Peyer's patch (tissue), 4 donors: ENCODE data around the gene WBP4. TPM values are rescaled to one million over a fixed set of nuclear protein-coding genes. Genes with fewer than 3 reads are reported as not detected.

Experiments used
- DNase-seq, 3 donors: peaks; one replicate each; pipeline ENCODE4 v3.0.0-alpha.2; 2017 to 2019
- H3K27ac ChIP-seq, 4 donors: fragments of 200-600 bp; sonication (generic); one replicate each; pipeline ENCODE4 v1.5.1; 2016 to 2019
- H3K27me3 ChIP-seq, 2 donors: fragments of 200-600 bp; sonication (generic); one replicate each; pipeline ENCODE4 v1.5.1; 2019
- H3K36me3 ChIP-seq, 3 donors: fragments of 200-600 bp; sonication (generic); one replicate each; pipeline ENCODE4 v1.5.1; 2016 to 2019
- H3K4me1 ChIP-seq, 4 donors: fragments of 200-600 bp; sonication (generic); one replicate each; pipeline ENCODE4 v1.5.1; 2016 to 2019
- H3K4me3 ChIP-seq, 4 donors: fragments of 200-600 bp; sonication (generic); 1 replicate in 3 of 4; 2 replicates in 1 of 4; pipeline ENCODE4 v1.5.1; 2016 to 2019; ENCODE audit warnings: mild to moderate bottlenecking in 1 of 4
- H3K9me3 ChIP-seq, 4 donors: fragments of 200-600 bp; sonication (generic); one replicate each; pipeline ENCODE4 v1.5.1; 2016 to 2019; ENCODE audit warnings: mild to moderate bottlenecking in 1 of 4
- POLR2A ChIP-seq, 2 donors: fragments of 450-650 bp; IDR thresholded peaks; one replicate each; pipeline ENCODE4 v1.5.1; 2017; ENCODE audit warnings: antibody characterized with exemption in 2 of 2, mild to moderate bottlenecking in 2 of 2, moderate library complexity in 2 of 2
- total RNA-seq, 4 donors: library from RNA; depleted of rRNA; stranded (reverse); fragments of >200 nt; gene quantifications; one replicate each; pipeline ENCODE4 v1.1.0, GENCODE V29; 2016
- TF ChIP-seq, protein P1 (sequence below), 6 experiments: fragments of 450-650 bp in 4 of 6; fragments of 200-600 bp in 2 of 6; sonication (generic) in 1 of 6; IDR thresholded peaks; one replicate each; pipeline ENCODE4 v1.5.1; 2017 to 2019; ENCODE audit warnings: antibody characterized with exemption in 6 of 6, mild to moderate bottlenecking in 3 of 6, moderate library complexity in 1 of 6

Gene WBP4
- total RNA-seq, 4 donors from 2014 or later: 8.4 to 13.2 (median 8.6) TPM

- H3K4me3 ChIP-seq: peak overlapping the region; percentile 68 to 94 (median 78)
- H3K27ac ChIP-seq: peak overlapping the region; percentile 90 to 99 (median 95)
- DNase-seq: peak in 2 of 3 donors; percentile 84 to 93
- H3K9me3 ChIP-seq: no peaks in the 10 kb centered on the region
- peaks cover 0 to 3% (median 0%) of the 10 kb centered on the region in 3 donors for H3K36me3 ChIP-seq
- no peaks in the 10 kb centered on the region for H3K27me3 ChIP-seq
- H3K4me1 ChIP-seq: peaks cover 0 to 68% (median 0%) of the 10 kb centered on the region in 4 donors
- TF ChIP-seq, protein P1, sequence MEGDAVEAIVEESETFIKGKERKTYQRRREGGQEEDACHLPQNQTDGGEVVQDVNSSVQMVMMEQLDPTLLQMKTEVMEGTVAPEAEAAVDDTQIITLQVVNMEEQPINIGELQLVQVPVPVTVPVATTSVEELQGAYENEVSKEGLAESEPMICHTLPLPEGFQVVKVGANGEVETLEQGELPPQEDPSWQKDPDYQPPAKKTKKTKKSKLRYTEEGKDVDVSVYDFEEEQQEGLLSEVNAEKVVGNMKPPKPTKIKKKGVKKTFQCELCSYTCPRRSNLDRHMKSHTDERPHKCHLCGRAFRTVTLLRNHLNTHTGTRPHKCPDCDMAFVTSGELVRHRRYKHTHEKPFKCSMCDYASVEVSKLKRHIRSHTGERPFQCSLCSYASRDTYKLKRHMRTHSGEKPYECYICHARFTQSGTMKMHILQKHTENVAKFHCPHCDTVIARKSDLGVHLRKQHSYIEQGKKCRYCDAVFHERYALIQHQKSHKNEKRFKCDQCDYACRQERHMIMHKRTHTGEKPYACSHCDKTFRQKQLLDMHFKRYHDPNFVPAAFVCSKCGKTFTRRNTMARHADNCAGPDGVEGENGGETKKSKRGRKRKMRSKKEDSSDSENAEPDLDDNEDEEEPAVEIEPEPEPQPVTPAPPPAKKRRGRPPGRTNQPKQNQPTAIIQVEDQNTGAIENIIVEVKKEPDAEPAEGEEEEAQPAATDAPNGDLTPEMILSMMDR (IDR thresholded peaks at IDR 0.05): no peak
- no peak for TF ChIP-seq POLR2A (IDR thresholded peaks at IDR 0.05)
These were observed 610 bp upstream of the WBP4 start for GRCh38 chr13:41060724-41061074.

- TF ChIP-seq POLR2A (IDR thresholded peaks at IDR 0.05): no peak
- TF ChIP-seq, protein P1 (IDR thresholded peaks at IDR 0.05): no peak
- Histone ChIP-seq H3K36me3 (peaks cover 0 to 18% (median 0%) of the 10 kb centered on the region in 3 donors), H3K27me3 (no peaks in the 10 kb centered on the region), H3K4me1 (peaks cover 0 to 59% (median 0%) of the 10 kb centered on the region in 4 donors), H3K9me3 (no peaks in the 10 kb centered on the region), H3K4me3 (peak overlapping the region; percentile 68 to 94 (median 78)), H3K27ac (peak overlapping the region; percentile 90 to 99 (median 95))
- no peak for DNase-seq
These were observed 867 bp downstream of the WBP4 start for GRCh38 chr13:41061914-41062837.

DNA sequence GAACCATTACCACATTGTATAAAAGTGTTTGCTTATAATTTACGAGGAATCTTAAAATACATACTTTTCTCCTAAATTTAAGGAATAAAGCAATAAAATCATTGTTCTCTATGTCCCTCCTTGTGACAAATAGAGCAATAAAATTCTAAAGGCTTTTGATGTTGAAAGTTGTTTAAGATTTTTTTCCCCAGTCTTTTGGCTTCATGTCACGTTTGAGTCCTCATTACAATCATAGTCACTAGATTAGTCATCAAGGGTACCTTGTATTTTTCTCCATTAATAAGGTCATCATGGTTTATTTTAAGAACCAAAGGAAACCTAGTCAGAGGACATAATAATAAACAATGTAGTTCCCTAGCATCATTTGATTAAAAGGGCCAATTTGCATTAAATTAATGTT, 3.2 kb downstream of the WBP4 start:
- peak overlapping the region in 2 of 4 donors; percentile 0 to 99 for H3K27ac ChIP-seq
- H3K4me3 ChIP-seq: no peak overlapping the region
- TF ChIP-seq POLR2A (IDR thresholded peaks at IDR 0.05): no peak
- TF ChIP-seq, protein P1 (IDR thresholded peaks at IDR 0.05): no peak
- no peak for DNase-seq
- H3K27me3 ChIP-seq: no peaks in the 10 kb centered on the region
- peaks cover 0 to 34% (median 0%) of the 10 kb centered on the region in 3 donors for H3K36me3 ChIP-seq
- H3K9me3 ChIP-seq: no peaks in the 10 kb centered on the region
- peaks cover 0 to 38% (median 0%) of the 10 kb centered on the region in 4 donors for H3K4me1 ChIP-seq

DNA sequence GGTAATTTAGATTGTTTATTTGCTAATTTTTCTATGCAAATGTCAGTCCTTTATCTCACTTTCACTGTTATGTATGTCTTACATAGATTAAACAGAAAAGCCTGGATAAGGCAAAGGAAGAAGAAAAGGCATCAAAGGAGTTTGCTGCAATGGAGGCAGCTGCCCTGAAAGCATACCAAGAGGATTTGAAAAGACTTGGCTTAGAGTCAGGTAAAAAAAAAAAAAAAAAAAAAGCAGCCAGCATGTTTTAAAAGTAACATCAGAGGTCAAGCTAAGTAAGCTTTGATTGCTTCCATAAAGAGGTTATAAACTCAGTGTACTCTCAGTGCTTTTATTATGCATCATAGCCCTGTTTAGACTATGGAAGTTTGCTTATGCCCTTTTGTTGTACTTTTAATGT, 3.8 kb downstream of the WBP4 start:
- Histone ChIP-seq H3K27me3 (no peaks in the 10 kb centered on the region), H3K9me3 (no peaks in the 10 kb centered on the region), H3K4me1 (peaks cover 0 to 38% (median 0%) of the 10 kb centered on the region in 4 donors), H3K27ac (peak overlapping the region in 2 of 4 donors; percentile 8 to 99), H3K36me3 (peaks cover 0 to 38% (median under 1%) of the 10 kb centered on the region in 3 donors), H3K4me3 (no peak overlapping the region)
- no peak for DNase-seq
- TF ChIP-seq, protein P1 (IDR thresholded peaks at IDR 0.05): no peak
- no peak for TF ChIP-seq POLR2A (IDR thresholded peaks at IDR 0.05)

GRCh38 chr13:41074523-41074922, 13.2 kb downstream of the WBP4 start:
- Histone ChIP-seq H3K4me3 (no peak overlapping the region), H3K27me3 (no peaks in the 10 kb centered on the region), H3K36me3 (peaks cover 0 to 73% (median 3%) of the 10 kb centered on the region in 3 donors), H3K4me1 (no peaks in the 10 kb centered on the region), H3K27ac (no peak overlapping the region), H3K9me3 (no peaks in the 10 kb centered on the region)
- TF ChIP-seq, protein P1 (IDR thresholded peaks at IDR 0.05): no peak
- no peak for TF ChIP-seq POLR2A (IDR thresholded peaks at IDR 0.05)
- DNase-seq: no peak
